NOMO-1 (cell line): ENCODE data around the gene TBC1D14.

Experiments
- DNase-seq, 2 experiments: peaks; one replicate each; lab custom pipeline; 2025; ENCODE audit not compliant: unreplicated experiment in 2 of 2; lab: John Stamatoyannopoulos, UW

The TBC1D14 gene

DNA sequence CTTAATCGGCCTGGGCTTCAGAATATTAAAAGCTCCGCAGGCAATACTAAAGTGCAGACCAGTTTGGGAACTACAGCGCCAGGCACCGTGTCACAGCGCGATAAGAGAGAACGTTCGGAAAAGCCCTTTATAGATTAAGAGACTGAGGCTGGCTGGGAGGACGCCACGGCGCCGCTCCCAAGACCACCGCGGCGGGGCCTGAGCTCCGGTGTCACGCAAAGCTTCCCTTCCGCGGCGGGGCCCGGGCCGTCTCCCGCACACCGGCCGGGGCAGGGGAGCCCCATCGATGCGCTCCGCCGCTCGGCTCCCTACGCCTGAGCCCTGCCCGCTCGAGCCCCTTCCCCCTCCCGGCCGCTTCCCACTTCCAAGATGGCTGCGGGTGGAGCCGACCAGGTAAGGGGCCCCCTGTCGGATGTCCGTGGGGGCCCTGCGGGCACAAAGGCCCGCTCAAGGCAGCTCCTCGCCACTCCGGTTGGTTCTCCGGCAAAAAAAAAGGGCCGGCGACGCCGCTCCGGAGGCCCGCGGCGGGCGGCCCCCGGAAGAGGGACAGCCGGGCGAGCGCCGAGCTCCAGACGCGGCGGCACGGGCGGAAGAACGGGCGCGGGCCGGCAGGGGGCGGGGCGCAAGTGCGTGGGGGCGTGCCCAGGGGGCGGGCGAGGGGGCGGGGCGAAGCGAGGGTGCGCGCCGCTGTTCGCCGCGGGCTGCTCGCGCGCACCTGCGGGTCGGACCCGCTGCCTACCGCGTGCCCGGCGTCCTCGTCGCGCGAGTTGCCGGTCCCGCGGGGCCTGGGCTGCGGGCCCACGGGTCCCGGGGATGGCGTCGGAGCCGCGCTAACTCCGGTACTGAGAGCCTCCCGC is at the start of gene TBC1D14:
Gene TBC1D14, plus strand, starts transcription at position 714 of the 857 bp plus-strand sequence. CDS start 13,564 bp downstream, outside the sequence.
- peak; percentile 83 to 86 for DNase-seq

DNA sequence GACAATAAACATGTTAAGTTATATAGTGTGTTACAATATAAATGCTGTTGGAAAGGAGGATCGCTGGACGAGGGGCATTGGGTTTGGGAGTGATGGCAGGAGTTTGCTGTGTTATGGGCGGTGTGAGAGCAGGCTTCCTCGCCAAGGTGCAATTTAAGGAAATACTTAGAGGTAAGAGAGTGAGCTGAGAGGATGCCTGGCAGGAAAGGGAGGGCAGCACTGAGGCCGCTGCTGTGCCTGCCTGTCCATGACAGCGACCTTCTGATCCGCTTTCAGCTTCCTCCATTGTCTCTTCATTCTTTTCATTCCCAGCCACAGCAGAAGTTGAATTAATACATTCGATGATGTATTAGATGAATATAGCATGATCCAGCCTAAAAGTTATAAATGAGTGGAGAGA is 41.2 kb upstream of the TBC1D14 start:
- DNase-seq = no peak

- DNase-seq = no peak
Observed at GRCh38 chr4:6869944-6870343, 39.7 kb upstream of the TBC1D14 start.

- no peak for DNase-seq
Observed at GRCh38 chr4:6873291-6873690, 36.3 kb upstream of the TBC1D14 start.

- peak in 1 of 2 experiments; percentile 58 for DNase-seq
Observed at GRCh38 chr4:6873792-6874461, 35.7 kb upstream of the TBC1D14 start.

DNA sequence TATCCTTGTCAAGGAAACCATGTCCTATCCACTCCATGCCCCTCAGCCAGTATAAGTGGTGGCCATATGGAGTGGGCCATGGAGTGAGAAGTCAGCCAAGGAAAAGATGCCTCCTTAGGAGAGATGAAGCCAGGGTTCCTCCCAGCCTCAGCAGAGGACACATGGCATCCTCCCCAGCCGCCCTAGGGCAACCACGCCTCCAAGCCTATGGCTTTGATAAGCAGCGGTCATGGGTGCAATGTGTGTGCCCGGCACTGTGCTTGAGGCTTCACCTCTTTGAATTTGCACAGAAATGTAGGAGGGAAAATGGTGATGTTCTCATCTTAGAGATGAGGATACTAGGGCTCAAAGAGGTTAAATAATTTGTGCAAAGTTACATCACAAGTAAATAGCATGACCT is 34.6 kb upstream of the TBC1D14 start:
- DNase-seq = no peak

DNA sequence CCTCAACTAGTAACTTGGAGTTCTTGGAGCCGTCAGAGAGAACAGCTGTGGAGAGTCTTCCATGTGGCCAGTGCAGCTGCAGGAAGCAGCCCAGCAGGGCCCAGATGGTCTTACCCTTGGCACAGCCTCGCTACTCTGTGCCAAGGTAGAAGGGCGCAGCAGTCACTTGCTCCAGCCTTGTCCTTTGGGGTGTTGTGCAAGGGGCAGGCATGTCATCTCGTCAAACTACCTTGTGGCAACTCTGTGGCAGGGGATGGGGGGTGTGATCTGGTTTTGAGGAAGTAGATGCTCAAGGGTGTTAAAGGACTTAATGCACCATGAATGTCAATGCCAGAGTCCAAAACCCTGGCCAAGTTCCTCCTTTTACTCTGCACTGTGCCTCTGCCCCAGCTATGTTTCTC is 34.2 kb upstream of the TBC1D14 start:
- DNase-seq = peak; percentile 98 to 99

- DNase-seq = no peak
Observed at GRCh38 chr4:6876440-6876839, 33.2 kb upstream of the TBC1D14 start.

DNA sequence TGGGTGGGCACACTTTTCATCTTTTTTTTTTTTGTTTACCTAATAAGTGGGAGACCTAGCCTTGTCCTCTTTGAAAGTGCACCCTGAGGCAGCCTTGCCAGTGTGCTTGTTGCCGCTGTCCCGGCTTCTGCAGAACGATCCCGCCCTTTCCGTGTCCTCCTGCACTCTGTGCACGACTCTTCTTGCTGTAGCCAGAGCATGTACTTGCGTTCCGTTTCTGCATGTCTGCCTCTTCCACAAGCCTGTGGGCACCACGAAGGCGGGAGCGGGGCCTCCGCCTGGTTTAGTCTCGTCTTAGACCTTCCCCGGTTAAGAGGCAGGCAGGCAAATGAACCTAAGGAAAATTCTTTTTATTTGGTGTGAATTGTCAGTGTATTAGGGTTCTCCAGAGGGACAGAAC is 32.6 kb upstream of the TBC1D14 start:
- no peak for DNase-seq

DNA sequence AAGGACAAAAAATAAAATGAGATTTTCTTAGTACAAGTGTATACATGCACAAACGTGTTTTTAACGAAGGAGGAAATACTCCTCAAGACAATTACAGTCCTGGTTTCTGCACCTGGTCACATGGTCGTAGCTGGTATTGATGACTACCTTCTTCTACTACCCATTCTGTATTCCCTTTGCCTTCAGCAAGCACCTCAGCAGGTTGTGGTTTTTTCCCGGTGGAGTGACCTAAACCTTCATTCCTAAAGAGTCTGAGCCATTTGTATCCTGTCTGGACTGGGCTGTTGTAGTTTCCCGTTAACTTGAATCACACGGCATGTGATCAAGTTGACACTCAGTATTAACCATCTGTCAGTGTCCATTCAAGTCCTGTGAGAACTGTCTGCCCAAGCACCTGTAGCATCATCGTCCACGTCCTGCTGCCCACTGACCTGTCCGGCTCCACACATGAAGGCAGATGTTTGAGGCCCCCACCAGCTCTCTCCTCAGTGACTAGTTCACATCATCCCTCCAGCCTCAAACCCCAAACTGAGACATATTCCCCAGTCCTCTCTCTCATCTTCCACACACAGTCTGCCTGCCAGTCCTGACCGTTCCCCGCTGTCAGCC is 31.1 kb upstream of the TBC1D14 start:
- no peak for DNase-seq

- DNase-seq = no peak
Observed at GRCh38 chr4:6880691-6881090, 28.9 kb upstream of the TBC1D14 start.

DNA sequence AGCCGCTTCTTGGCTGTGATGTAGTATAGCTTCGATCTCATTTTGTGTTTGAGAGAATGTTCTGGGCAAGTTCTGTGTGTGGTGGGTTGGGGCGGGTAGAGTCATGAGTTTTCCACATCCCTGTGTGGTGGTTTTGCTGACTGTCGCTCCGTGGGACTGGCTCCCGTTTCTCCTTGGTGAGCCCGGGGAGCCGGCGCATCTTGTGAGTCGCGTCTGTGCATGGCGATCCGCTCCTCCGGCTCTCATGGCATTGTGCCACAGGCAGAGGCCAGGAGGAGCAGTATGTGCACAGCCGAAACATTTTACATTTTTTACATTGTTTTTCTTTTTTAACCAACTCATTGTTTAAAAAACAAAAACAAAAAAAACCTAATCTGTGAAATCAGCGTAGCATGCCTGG is 27.7 kb upstream of the TBC1D14 start:
- no peak for DNase-seq

DNA sequence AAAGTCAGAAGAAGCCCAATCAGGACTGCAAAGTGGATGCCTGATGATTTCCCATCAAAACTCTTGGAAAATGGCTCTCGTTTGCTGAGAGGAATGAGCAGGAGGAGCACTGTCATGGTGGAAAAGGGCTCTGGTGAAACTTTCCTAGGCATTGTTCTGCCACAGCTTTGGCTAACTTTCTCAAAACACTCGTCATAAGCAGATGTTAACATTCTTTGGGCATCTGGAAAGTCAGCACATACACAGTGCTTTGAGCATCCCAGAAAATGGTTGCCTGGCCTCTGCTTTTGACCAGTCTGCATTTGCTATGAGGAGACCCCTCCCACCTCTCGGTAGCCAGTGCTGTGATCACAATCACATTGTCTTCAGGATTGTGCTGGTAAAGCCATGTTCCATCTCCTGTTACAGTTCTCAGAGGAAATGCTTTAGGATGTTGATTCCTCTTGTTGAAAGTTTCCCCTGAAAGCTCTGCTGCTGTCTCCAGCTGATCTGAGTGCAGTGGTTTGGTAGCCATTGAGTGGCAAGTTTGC is 25.2 kb upstream of the TBC1D14 start:
- DNase-seq = no peak

GRCh38 chr4:6885953-6886557 is 23.6 kb upstream of the TBC1D14 start:
- DNase-seq = peak; percentile 93 to 99

- no peak for DNase-seq
Observed at GRCh38 chr4:6886886-6887285, 22.7 kb upstream of the TBC1D14 start.

DNA sequence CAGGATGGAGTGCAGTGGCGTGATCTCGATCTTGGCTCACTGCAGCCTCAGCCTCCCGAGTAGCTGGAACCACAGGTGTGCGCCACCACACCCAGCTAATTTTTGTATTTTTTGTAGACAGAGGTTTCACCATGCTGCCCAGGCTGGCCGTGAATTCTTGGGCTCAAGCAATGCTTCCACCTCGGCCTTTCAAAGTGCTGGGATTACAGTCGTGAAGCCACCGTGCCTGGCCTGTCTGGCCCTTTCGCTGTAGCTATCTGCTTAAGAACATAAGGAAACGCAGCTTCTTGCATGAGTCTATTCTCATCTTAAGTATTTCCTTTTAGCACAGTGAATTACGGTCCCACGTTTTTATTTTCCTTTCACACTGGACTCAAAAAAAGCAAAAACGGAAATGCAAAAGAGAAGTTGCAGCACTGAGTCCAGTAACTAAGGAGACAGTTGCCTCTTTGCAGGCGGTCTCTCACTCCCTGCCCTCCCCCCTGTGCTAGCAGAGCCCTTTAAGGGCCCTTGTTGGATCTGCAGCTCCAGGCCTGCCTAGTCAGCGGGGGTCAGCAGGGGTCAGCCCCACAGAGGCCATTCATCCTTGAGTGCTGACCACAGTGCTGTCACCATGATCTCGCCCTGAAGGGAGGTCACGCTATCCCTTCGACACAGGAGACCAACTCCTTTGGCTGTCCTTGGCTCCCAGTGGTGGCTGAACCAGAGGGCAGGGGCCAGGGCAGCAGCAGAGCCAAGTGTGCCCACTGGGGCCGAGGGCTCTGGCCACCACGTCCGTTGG is 21.8 kb upstream of the TBC1D14 start:
- DNase-seq = peak; percentile 83 to 97

DNA sequence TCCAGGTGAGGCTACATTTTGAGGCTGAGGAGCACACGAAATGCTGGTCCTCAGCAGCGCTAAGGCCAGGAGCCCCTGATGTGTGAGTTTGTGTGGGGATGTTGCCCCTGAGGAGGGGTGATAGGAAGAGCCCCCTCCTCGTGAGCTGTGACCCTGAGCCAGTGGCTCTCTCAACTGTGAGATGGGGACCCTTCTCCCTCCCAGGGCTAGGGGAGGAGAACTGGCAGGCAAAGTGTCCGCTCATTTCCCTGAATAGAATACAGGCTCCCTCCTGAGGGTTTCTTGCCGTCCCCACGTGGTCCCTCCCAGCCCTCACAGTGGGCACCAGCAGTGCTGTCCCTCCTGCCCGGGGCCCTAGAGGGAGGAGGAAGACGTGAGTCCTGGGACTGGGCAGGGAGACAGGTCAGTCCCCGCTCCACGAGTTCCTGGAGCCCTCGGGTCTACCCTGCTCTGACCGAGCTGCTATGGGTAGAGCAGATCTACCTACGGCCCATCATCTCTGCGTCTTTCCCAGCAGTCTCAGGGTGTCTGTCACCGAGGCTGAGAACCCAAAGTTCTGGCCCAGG is 21.0 kb upstream of the TBC1D14 start:
- DNase-seq = no peak

GRCh38 chr4:6889101-6889735 is 20.4 kb upstream of the TBC1D14 start:
- DNase-seq = no peak

GRCh38 chr4:6889736-6890324 is 19.8 kb upstream of the TBC1D14 start:
- DNase-seq = no peak
